NCI-H2227 (cell line): Measurements from ENCODE around the gene FITM2.

ENCODE experiments used
- DNase-seq: peaks from one replicate; lab custom pipeline; 2025; ENCODE audit not compliant: unreplicated experiment; lab: John Stamatoyannopoulos, UW

Gene FITM2

DNA sequence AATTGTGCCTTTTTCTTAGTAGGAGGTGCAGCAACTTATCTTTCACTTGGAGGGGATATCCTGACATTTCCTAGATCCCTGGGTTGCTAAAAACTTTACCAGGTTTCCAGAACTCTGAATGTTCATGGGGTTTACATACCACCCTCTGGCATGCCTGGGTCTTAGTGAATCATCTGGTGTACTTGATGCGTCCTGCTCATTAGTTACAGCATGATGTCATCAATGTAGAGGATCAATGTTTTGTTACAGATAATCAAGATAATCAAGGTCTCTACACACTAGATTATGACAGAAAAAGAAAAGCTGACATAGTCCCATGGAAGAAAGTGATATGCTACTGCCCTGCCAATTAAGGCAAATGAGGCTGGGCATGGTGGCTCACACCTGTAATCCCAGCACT is 27.0 kb downstream of the FITM2 start:
- DNase-seq = no peak

DNA sequence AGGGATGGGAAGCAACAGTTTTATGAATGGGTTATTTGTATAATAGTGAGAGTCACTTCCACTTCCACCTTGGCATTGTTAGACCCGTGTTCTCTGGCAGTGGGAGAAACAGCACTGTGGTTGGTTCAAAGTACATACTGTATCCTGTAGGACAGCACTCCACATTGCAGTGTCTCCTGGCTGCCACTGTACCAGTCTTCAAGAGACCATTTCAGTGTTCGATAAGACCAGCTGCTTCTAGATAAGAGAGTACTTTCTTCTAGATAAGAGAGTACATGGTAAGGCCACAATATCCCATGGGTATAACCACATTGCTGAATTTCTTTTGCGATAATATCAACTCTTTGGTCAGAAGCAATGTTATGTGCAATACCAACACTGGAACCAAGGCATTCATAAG is 28.8 kb downstream of the FITM2 start:
- no peak for DNase-seq

DNA sequence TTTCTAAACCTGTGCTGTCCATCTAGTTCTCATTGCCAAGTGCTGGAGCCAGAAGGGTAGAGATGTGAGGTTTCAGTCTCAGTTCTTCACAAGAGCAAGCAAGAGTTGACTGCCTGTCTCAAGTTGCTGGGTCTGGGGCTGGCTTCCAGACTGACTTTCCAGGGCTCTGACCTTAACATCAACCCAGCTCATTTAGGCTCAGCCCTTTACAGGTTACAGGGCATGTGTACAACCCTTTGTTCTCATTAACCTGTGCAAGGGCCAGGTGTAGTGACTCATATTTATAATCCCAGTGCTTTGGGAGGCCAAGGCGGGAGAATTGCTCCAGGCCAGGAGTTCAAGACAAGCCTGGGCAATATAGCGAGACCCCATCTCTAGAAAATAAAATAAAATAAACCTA is 30.6 kb downstream of the FITM2 start:
- DNase-seq = no peak

DNA sequence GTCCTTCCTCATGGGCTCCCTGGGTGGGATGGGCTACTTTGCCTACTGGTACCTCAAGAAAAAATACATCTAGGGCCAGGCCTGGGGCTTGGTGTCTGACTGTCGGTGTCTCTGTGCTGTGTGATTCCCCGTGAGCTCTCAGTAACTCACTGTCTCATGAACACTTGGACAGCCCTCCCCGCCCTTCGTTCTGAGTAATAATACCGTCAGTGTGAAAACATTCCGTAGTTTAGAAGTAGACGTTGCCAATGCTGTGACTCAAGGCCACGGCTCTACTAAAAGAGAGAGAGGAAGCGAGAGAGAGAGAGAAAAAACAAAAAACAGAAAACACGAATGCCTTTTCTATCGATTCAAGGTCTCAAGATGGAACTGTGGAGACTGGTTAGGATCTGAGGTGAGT is 31.8 kb downstream of the FITM2 start:
- no peak for DNase-seq

DNA sequence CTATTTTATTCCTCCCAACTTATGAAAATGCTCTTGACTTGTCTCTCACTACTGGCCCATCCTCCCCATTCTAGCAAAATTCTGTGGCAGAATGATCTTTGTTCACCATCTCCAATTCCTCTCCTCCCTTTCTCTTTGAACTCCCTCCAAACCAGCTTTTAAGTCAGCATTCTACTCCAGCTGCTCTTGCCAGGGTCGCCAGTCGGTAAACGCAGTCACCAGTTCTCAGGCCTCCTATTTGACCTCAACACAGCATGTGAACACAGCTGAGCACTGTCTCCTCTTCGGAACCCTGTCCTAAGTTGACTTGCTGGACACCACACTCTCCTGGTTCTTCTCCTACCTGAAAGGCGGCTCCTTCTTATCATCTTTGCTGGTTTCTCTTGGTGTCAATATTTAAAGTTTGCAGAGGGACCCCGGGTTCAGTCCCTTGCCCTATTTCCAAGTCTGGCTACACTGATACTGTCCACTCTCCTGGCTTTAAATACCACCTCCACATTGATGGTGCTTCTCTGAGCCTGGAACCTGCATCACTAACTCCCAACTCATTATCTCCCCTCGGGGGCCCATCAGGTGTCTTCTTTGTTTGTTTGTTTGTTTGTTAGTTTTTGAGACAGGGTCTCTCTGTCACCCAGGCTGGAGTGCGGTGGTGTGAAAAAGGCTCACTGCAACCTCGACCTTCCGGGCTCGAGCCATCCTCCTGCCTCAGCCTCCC is 36.5 kb downstream of the FITM2 start:
- no peak for DNase-seq

DNA sequence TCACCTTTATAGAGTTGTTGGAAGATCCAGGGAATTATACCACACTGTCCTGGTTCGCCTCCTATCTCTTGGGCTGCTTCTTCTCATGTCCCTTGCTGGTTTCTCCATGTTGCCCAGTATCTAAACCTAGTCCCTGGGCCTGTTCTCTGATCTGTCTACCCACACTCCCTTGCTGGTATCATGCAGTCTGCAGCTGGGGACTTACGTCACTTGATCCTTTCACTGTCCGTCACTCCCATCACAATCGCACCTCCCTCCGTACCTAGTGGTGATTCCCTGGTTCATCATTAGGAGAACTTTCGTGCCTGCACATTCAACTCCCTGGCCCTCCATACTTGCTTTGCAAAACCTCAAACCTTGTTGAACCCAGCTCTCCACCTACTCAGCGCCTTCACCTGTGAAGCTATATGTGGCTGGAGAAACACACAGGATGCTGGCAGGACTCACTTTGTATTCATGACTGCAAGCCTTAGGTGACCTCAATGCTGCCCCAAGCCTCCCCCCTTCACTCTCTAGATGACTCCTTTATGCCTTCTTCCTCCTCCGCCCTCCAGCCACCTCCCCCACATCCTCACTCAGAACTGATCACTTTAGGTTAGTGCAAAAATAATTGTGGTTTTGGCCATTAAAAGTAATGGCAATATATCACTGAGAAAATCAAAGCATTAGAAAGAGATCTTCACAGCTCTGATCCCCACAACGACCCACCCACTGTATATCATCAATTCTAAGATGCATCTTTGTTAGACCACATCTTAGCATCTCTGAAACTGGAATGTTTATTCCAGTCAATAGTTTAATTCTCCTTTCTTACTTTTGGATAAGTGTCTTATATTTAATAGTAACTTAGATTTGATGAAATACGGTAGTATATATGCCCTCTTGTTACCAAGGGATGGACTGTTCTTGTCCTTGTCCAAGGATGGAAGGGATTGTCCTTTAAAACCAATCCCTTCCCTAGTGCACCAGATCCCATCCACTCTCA is 37.5 kb downstream of the FITM2 start:
- no peak for DNase-seq

DNA sequence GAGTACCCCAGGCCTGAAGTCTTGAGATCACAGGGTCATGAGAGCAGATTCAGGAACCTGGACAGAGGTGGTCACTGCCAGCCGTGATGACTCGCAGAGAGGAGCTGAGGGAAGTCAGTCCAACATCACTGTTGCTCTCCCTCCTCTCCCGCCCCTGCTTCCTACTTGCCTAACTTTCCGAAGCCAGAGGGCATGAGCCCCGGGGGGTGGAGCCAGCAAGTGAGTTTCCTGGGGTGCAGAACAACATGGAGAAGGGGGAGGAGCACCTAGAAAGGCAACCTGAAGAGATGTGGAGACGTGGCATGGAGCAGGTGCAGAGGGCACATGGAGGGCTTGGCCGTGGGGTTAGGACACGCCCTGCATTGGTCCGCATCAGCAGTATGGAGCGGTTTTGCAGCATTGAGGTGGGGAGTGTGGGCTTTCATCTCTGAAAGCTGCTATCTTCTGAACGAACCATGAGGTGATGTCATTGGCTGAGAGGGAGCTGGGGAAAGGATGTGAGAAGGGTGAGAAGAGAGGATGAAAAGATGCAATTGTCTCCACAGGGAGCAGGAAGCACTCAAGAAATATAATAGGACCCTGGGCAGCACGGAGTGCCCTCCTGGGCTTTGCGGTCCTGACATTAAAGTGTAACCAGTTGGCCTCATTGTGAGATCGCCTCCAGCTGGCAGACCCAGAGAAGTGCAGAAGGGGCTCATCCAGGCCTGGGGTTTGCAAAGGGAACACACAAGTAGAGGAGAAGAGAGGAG is 38.9 kb downstream of the FITM2 start:
- peak; percentile 65 for DNase-seq

DNA sequence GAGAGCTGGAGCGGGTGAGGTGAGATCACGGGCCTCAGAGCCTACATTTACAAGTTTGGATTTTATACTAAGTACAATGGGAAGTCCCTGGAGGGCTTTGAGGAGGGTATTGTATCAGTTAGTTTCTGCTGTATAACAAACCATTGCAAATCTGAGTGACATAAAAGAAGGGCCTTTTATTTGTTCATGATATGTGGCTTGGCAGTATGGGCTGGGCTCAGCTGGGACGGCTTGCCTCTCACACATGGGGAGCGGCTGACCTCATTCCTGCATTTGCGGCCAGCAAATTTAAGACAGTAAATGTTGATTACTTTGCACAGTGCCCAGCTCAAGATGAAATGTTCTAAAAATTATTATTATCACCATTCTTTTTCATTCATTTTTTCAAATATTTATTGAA is 42.2 kb downstream of the FITM2 start:
- DNase-seq = no peak

DNA sequence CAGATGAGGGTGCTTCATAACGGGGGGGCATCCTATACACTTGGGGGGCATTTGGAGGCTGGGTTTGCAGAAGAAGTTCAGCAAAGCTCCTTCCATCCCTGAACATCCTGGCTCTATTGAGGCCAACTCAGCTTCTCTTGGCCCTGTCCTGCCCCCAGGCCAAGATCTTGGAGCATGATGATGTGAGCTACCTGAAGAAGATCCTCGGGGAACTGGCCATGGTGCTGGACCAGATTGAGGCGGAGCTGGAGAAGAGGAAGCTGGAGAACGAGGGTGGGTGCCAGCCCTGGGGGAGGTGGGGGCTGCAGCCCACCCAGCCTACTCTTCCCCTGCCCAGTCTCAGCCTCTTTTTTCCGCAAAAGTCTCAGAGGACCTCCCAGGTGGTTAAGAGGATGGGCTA is 46.7 kb downstream of the FITM2 start:
- DNase-seq = no peak

DNA sequence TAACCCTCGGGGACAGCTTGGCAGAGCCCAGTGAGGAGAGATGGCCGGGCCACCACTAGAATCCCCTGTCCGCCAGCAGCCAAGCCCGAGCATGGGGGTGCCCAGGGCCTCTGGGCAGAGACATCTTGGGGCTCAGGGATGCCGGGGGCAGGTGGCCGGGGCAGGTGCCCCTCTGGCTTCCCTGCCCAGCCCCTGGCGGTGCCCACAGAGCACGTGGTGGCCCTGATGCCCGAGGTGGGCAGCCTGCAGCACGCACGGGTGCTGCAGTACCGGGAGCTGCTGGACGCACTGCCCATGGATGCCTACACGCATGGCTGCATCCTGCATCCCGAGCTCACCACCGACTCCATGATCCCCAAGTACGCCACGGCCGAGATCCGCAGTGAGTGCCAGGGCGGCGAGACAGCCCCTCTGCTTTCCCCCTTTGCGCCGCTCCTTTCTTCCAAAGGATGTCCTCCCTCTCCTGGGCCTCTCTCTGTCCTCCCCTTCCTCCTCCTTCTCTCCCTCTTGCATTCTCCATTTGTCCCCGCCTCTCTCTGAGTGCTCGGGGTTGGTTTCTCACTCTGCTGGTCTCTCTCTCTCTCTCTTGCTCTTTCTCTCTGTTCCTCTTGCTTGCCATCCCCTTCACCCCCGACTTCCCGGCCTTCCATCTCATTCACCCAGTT is 52.6 kb downstream of the FITM2 start:
- DNase-seq = no peak

DNA sequence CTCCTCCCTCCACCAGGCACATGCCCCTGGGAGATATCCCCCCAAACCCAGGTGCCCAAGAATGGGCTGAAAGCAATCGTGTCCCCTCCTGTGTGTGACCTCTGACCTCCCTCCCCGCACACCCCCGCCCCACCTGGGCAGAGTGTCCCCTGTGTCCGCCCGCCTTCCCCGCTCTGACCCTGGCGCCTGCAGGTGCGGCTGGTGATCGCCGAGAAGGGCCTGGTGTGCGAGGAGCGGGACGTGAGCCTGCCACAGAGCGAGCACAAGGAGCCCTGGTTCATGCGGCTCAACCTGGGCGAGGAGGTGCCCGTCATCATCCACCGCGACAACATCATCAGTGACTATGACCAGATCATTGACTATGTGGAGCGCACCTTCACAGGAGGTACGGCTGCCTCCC is 54.0 kb downstream of the FITM2 start:
- DNase-seq = no peak

DNA sequence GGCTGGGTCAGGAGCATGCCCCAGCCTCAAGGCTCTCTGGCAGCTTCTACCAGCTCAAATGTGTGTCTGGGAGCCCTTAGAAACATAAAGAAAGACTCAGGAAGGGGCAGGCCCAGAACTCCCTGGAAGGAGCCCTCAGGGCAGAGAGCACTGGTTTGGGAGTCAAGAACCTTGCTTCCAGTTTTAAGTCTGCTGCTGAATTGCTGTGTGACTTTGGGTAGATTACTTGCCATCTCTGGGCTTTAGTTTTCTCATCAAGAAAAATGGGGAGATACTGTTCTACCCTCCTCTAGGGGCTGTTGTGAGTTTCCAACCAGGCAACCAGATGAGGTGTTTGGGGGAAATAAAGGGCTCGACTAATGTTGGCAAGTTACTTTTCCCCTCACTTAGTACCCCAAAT is 55.1 kb downstream of the FITM2 start:
- DNase-seq = no peak

DNA sequence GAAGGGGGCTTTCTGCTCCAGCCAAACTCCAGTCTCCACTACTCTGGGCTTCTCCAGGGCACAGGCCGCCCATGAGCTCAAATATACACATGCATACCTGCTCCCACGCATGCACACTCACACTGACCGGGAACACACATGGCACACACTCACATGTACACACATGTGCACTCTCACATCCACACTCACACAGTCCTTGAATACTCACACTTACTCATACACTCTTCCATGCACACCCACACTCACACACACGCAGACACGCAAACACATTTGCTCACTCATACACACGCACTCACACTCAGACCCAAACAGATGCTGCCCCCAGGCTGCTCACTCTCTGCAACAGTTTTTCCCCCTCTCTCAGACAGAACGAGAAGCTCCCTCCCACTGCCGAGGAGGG is 56.9 kb downstream of the FITM2 start:
- no peak for DNase-seq

DNA sequence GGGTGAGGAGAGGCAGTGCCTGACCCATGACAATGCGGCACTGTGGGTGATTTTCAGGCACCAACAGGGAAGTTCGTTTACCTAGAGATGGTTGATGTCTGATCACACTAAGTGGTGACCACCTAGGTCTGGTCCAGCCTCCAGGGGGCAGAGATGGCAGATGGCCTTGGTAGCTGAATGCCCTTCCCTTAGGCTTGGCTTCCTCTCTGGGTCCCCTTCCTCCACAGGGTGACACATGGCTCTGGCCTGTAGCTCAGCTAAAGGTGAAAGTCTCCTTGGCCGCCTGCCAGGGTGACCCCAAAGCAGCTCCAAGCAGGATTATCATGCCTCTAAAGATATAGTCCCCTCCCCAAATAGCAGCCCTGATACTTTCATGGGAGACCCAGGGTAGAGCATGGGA is 57.5 kb downstream of the FITM2 start:
- DNase-seq = no peak
